Gastrocnemius medialis (tissue), 4 donors: Measurements from ENCODE around the gene MSANTD1. TPM values are rescaled to one million over a fixed set of nuclear protein-coding genes. Genes with fewer than 3 reads are reported as not detected.

Experiments
- ATAC-seq, 2 donors: fragments of 150-250 bp; one replicate each; pipeline ENCODE4 v1.9.1; 2016
- DNase-seq, 2 donors: peaks; one replicate each; pipeline ENCODE4 v3.0.0-alpha.2; 2019
- H3K27ac ChIP-seq, 4 donors: fragments of 200-600 bp; sonication (generic); 1 replicate in 1 of 4; 2 replicates in 3 of 4; pipeline ENCODE4 v1.5.1; 2016 to 2018; ENCODE audit warnings: mild to moderate bottlenecking in 2 of 4, moderate library complexity in 1 of 4
- H3K27me3 ChIP-seq, 3 donors: fragments of 200-600 bp; sonication (generic) in 2 of 3; 1 replicate in 1 of 3; 2 replicates in 2 of 3; pipeline versions ENCODE4 v1.5.1 to v1.6.0; 2016 to 2019; ENCODE audit warnings: mild to moderate bottlenecking in 1 of 3, moderate library complexity in 1 of 3
- H3K36me3 ChIP-seq, 2 donors: fragments of 200-600 bp; sonication (generic) in 1 of 2; one replicate each; pipeline ENCODE4 v1.5.1; 2017 to 2018
- H3K4me1 ChIP-seq, 2 donors: fragments of 200-600 bp; sonication (generic) in 1 of 2; one replicate each; pipeline ENCODE4 v1.5.1; 2016 to 2017; ENCODE audit warnings: mild to moderate bottlenecking in 2 of 2
- H3K4me3 ChIP-seq, 4 donors: fragments of 200-600 bp; sonication (generic) in 3 of 4; 1 replicate in 1 of 4; 2 replicates in 3 of 4; pipeline ENCODE4 v1.5.1; 2016 to 2019; ENCODE audit warnings: mild to moderate bottlenecking in 2 of 4
- H3K9me3 ChIP-seq, 3 donors: fragments of 200-600 bp; sonication (generic) in 2 of 3; 1 replicate in 1 of 3; 2 replicates in 2 of 3; pipeline ENCODE4 v1.5.1; 2016 to 2019
- CTCF ChIP-seq, 5 experiments: fragments of 450-650 bp in 3 of 5; fragments of 200-600 bp in 2 of 5; sonication (generic) in 2 of 5; IDR thresholded peaks in 4 of 5; conservative IDR thresholded peaks in 1 of 5; 1 replicate in 4 of 5; 2 replicates in 1 of 5; pipeline ENCODE4 v1.5.1; 2016 to 2019; ENCODE audit warnings: antibody characterized with exemption in 5 of 5, mild to moderate bottlenecking in 3 of 5, moderate library complexity in 3 of 5
- POLR2A ChIP-seq, 2 donors: fragments of 450-650 bp; IDR thresholded peaks; one replicate each; pipeline ENCODE4 v1.6.1; 2017; ENCODE audit warnings: antibody characterized with exemption in 2 of 2, mild to moderate bottlenecking in 2 of 2, moderate library complexity in 2 of 2
- in situ Hi-C, 4 donors: fragments of 200-750 bp; cut with MboI; loops; one replicate each; pipeline versions ENCODE4 v1.15.0 to v1.8.0; 2017; ENCODE audit warnings: low sequenced_read_pairs in 4 of 4
- intact Hi-C: fragments of 100-400 bp; cut with DNase I; formaldehyde crosslinking; loops from one replicate; pipeline ENCODE4 v1.15.1; 2023; ENCODE audit warnings: low total_unique reads
- total RNA-seq, 4 donors: library from RNA; depleted of rRNA; stranded (reverse); fragments of >200 nt; gene quantifications; one replicate each; pipeline versions ENCODE4 v1.1.0 to v1.2.3, GENCODE V29; 2016

Gene MSANTD1
- total RNA-seq, 4 donors from 2014 or later: 0.36 to 1.5 (median 0.48) TPM

- no peaks in the 10 kb centered on the region for H3K27me3 ChIP-seq
- H3K27ac ChIP-seq: no peak overlapping the region
- peaks cover 0 to 7% of the 10 kb centered on the region in 2 donors for H3K36me3 ChIP-seq
- intact Hi-C loops: no loop called here
- no peaks in the 10 kb centered on the region for H3K4me1 ChIP-seq
- DNase-seq (no peak), ATAC-seq (no peak)
- TF ChIP-seq POLR2A (IDR thresholded peaks at IDR 0.05) (no peak), CTCF (IDR thresholded peaks at IDR 0.05 in 4 of 5, conservative IDR thresholded peaks at IDR 0.05 in 1 of 5) (no peak)
- in situ Hi-C loops: no loop called here
- no peaks in the 10 kb centered on the region for H3K9me3 ChIP-seq
- no peak overlapping the region for H3K4me3 ChIP-seq
These were observed 5.6 kb downstream of the MSANTD1 start for GRCh38 chr4:3254302-3255131.

GRCh38 chr4:3255611-3256186 is 6.7 kb downstream of the MSANTD1 start:
- ATAC-seq: no peak
- Histone ChIP-seq H3K4me3 (no peak overlapping the region), H3K9me3 (no peaks in the 10 kb centered on the region), H3K27me3 (no peaks in the 10 kb centered on the region), H3K4me1 (no peaks in the 10 kb centered on the region), H3K36me3 (peaks cover 0 to 7% of the 10 kb centered on the region in 2 donors), H3K27ac (no peak overlapping the region)
- DNase-seq: no peak
- in situ Hi-C loops (no loop called here), intact Hi-C loops (no loop called here)
- TF ChIP-seq CTCF (IDR thresholded peaks at IDR 0.05 in 4 of 5, conservative IDR thresholded peaks at IDR 0.05 in 1 of 5) (no peak), POLR2A (IDR thresholded peaks at IDR 0.05) (no peak)

GRCh38 chr4:3256230-3257102 is 7.5 kb downstream of the MSANTD1 start:
- no peak overlapping the region for H3K4me3 ChIP-seq
- H3K27ac ChIP-seq: peak overlapping the region in 1 of 4 donors; percentile 58
- H3K27me3 ChIP-seq: no peaks in the 10 kb centered on the region
- H3K4me1 ChIP-seq: no peaks in the 10 kb centered on the region
- in situ Hi-C loops: no loop called here
- TF ChIP-seq POLR2A (IDR thresholded peaks at IDR 0.05): no peak
- no peak for TF ChIP-seq CTCF (IDR thresholded peaks at IDR 0.05 in 4 of 5, conservative IDR thresholded peaks at IDR 0.05 in 1 of 5)
- H3K36me3 ChIP-seq: peaks cover 0 to 7% of the 10 kb centered on the region in 2 donors
- intact Hi-C loops: no loop called here
- DNase-seq: no peak
- ATAC-seq: no peak
- H3K9me3 ChIP-seq: no peaks in the 10 kb centered on the region

GRCh38 chr4:3257103-3257555 is 8.2 kb downstream of the MSANTD1 start:
- no peak overlapping the region for H3K4me3 ChIP-seq
- peak overlapping the region in 1 of 4 donors; percentile 58 for H3K27ac ChIP-seq
- no peak for TF ChIP-seq POLR2A (IDR thresholded peaks at IDR 0.05)
- no peak for TF ChIP-seq CTCF (IDR thresholded peaks at IDR 0.05 in 4 of 5, conservative IDR thresholded peaks at IDR 0.05 in 1 of 5)
- H3K27me3 ChIP-seq: no peaks in the 10 kb centered on the region
- in situ Hi-C loops (no loop called here), intact Hi-C loops (no loop called here)
- H3K36me3 ChIP-seq: peaks cover 0 to 7% of the 10 kb centered on the region in 2 donors
- no peaks in the 10 kb centered on the region for H3K9me3 ChIP-seq
- no peaks in the 10 kb centered on the region for H3K4me1 ChIP-seq
- peak in 1 of 2 donors; percentile 31 for DNase-seq
- peak in 1 of 2 donors; percentile 70 for ATAC-seq
